Activated CD4-positive, alpha-beta memory T cell treated with anti-CD3 and anti-CD28 coated beads, Interleukin-2, amount 10 ng/mL, durations not matched to agents 7 days and 5 days (primary cell): Measurements from ENCODE around the gene EZR. TPM values are rescaled to one million over a fixed set of nuclear protein-coding genes. Genes with fewer than 3 reads are reported as not detected.

ENCODE experiments used
- CTCF ChIA-PET: fragments of 350-600 bp; sonication (Branson Sonifier 250); formaldehyde crosslinking; loops from one replicate; lab custom pipeline; 2021; ENCODE audit warnings: antibody characterized with exemption, inconsistent platforms; lab: Charles Lee
- POLR2A ChIA-PET: fragments of 350-600 bp; sonication (Branson Sonifier 250); formaldehyde crosslinking; loops from one replicate; lab custom pipeline; 2021; ENCODE audit warnings: antibody characterized with exemption; lab: Charles Lee
- DNase-seq: peaks from one replicate; pipeline ENCODE4 v3.0.0-alpha.2; 2020
- H3K27ac Mint-ChIP-seq: one replicate; pipeline ENCODE4 v1.8.0; 2021; ENCODE audit warnings: mild to moderate bottlenecking, mixed read lengths
- H3K27me3 Mint-ChIP-seq: one replicate; pipeline ENCODE4 v1.8.0; 2021; ENCODE audit warnings: mixed read lengths
- H3K36me3 Mint-ChIP-seq: one replicate; pipeline ENCODE4 v1.8.0; 2021; ENCODE audit warnings: low read depth, mixed read lengths
- H3K4me1 Mint-ChIP-seq: one replicate; pipeline ENCODE4 v1.8.0; 2021; ENCODE audit warnings: mixed read lengths
- H3K4me3 Mint-ChIP-seq: one replicate; pipeline ENCODE4 v1.8.0; 2021; ENCODE audit warnings: mild to moderate bottlenecking, mixed read lengths
- H3K9me3 Mint-ChIP-seq: one replicate; pipeline ENCODE4 v1.8.0; 2021; ENCODE audit warnings: mixed read lengths
- total RNA-seq, 2 experiments: library from RNA; stranded (reverse); gene quantifications; one replicate each; pipeline ENCODE4 v1.2.3, GENCODE V29; 2021

Gene EZR
- total RNA-seq, 2 experiments from 2014 or later: 225 to 228 TPM

GRCh38 chr6:158777510-158777909 lies 41.7 kb downstream of the EZR start:
- H3K27me3 Mint-ChIP-seq: no peaks in the 10 kb centered on the region
- H3K4me3 Mint-ChIP-seq: no peak overlapping the region
- peaks cover 90% of the 10 kb centered on the region for H3K36me3 Mint-ChIP-seq
- H3K9me3 Mint-ChIP-seq: no peaks in the 10 kb centered on the region
- peak overlapping the region; percentile 53 for H3K27ac Mint-ChIP-seq
- ChIA-PET CTCF (no interaction called here), POLR2A (interaction anchor here (0.9 kb wide), 1 partner anchor 13 kb away, joined by 3 read pairs; no protein-coding TSS in a partner anchor)
- H3K4me1 Mint-ChIP-seq: peaks cover 50% of the 10 kb centered on the region
- DNase-seq: no peak

- H3K27me3 Mint-ChIP-seq: no peaks in the 10 kb centered on the region
- DNase-seq: no peak
- ChIA-PET POLR2A (interaction anchor here (0.9 to 1.0 kb wide), 2 partner anchors 11 to 13 kb away, joined by 3 read pairs; no protein-coding TSS in a partner anchor), CTCF (no interaction called here)
- H3K36me3 Mint-ChIP-seq: peaks cover 90% of the 10 kb centered on the region
- no peak overlapping the region for H3K4me3 Mint-ChIP-seq
- H3K4me1 Mint-ChIP-seq: peaks cover 56% of the 10 kb centered on the region
- no peaks in the 10 kb centered on the region for H3K9me3 Mint-ChIP-seq
- no peak overlapping the region for H3K27ac Mint-ChIP-seq
These were observed 42.4 kb downstream of the EZR start for GRCh38 chr6:158776737-158777136.

GRCh38 chr6:158775832-158776231 lies 43.3 kb downstream of the EZR start:
- CTCF ChIA-PET: interaction anchor here (0.9 kb wide), 1 partner anchor 197 kb away, joined by 3 read pairs; no protein-coding TSS in a partner anchor
- Mint-ChIP-seq H3K27ac (no peak overlapping the region), H3K4me3 (no peak overlapping the region), H3K4me1 (peaks cover 62% of the 10 kb centered on the region), H3K9me3 (no peaks in the 10 kb centered on the region), H3K36me3 (peaks cover 90% of the 10 kb centered on the region), H3K27me3 (no peaks in the 10 kb centered on the region)
- POLR2A ChIA-PET: interaction anchor here (1.0 kb wide), 1 partner anchor 10 kb away, joined by 3 read pairs; no protein-coding TSS in a partner anchor
- DNase-seq: no peak

GRCh38 chr6:158774717-158775449 lies 44.3 kb downstream of the EZR start:
- Mint-ChIP-seq H3K4me3 (no peak overlapping the region), H3K9me3 (no peaks in the 10 kb centered on the region), H3K36me3 (peaks cover 92% of the 10 kb centered on the region), H3K27me3 (no peaks in the 10 kb centered on the region), H3K27ac (no peak overlapping the region), H3K4me1 (peaks cover 63% of the 10 kb centered on the region)
- CTCF ChIA-PET: interaction anchor here (0.6 to 1.6 kb wide), 4 partner anchors 14 to 198 kb away, joined by 3 to 4 read pairs (median 3); no protein-coding TSS in a partner anchor
- POLR2A ChIA-PET: interaction anchor here (1.2 kb wide), 1 partner anchor 14 kb away, joined by 5 read pairs; no protein-coding TSS in a partner anchor
- no peak for DNase-seq

GRCh38 chr6:158773581-158774449 lies 45.4 kb downstream of the EZR start:
- ChIA-PET CTCF (interaction anchor here (1.0 to 1.6 kb wide), 2 partner anchors 15 to 197 kb away, joined by 3 to 4 read pairs; no protein-coding TSS in a partner anchor), POLR2A (interaction anchor here (1.0 to 1.7 kb wide), 4 partner anchors 8 to 15 kb away, joined by 3 to 9 read pairs (median 4); no protein-coding TSS in a partner anchor)
- Mint-ChIP-seq H3K36me3 (peaks cover 96% of the 10 kb centered on the region), H3K27me3 (no peaks in the 10 kb centered on the region), H3K27ac (peak overlapping the region; percentile 62), H3K9me3 (no peaks in the 10 kb centered on the region), H3K4me1 (peaks cover 60% of the 10 kb centered on the region), H3K4me3 (no peak overlapping the region)
- no peak for DNase-seq

- DNase-seq: no peak
- Mint-ChIP-seq H3K27me3 (no peaks in the 10 kb centered on the region), H3K9me3 (no peaks in the 10 kb centered on the region), H3K27ac (peak overlapping the region; percentile 62), H3K36me3 (peaks cover 96% of the 10 kb centered on the region), H3K4me3 (no peak overlapping the region), H3K4me1 (peaks cover 57% of the 10 kb centered on the region)
- CTCF ChIA-PET: interaction anchor here (1.7 kb wide), 1 partner anchor 82 kb away, joined by 5 read pairs; no protein-coding TSS in a partner anchor
- POLR2A ChIA-PET: interaction anchor here (0.9 to 2.2 kb wide), 8 partner anchors 9 to 334 kb away, joined by 3 to 9 read pairs (median 4); partner anchors contain the start of gene EZR
These were observed 46.3 kb downstream of the EZR start for GRCh38 chr6:158772851-158773371.

GRCh38 chr6:158772172-158772571 lies 47.0 kb downstream of the EZR start:
- Mint-ChIP-seq H3K27me3 (no peaks in the 10 kb centered on the region), H3K4me1 (peaks cover 52% of the 10 kb centered on the region), H3K36me3 (peaks cover 96% of the 10 kb centered on the region), H3K9me3 (no peaks in the 10 kb centered on the region), H3K27ac (peak overlapping the region; percentile 62), H3K4me3 (no peak overlapping the region)
- ChIA-PET POLR2A (interaction anchor here (0.9 to 2.2 kb wide), 8 partner anchors 11 to 335 kb away, joined by 3 to 9 read pairs (median 4); partner anchors contain the start of gene EZR), CTCF (interaction anchor here (0.9 to 1.7 kb wide), 4 partner anchors 68 to 338 kb away, joined by 3 to 5 read pairs (median 4); no protein-coding TSS in a partner anchor)
- no peak for DNase-seq

GRCh38 chr6:158771399-158772152 lies 47.6 kb downstream of the EZR start:
- ChIA-PET CTCF (interaction anchor here (0.6 to 1.7 kb wide), 7 partner anchors 67 to 338 kb away, joined by 3 to 5 read pairs (median 4); no protein-coding TSS in a partner anchor), POLR2A (interaction anchor here (1.2 to 2.2 kb wide), 5 partner anchors 18 to 335 kb away, joined by 3 to 9 read pairs (median 5); no protein-coding TSS in a partner anchor)
- Mint-ChIP-seq H3K4me3 (no peak overlapping the region), H3K27ac (peak overlapping the region; percentile 62), H3K27me3 (no peaks in the 10 kb centered on the region), H3K36me3 (peaks cover 96% of the 10 kb centered on the region), H3K9me3 (no peaks in the 10 kb centered on the region), H3K4me1 (peaks cover 46% of the 10 kb centered on the region)
- no peak for DNase-seq

- Mint-ChIP-seq H3K27ac (peak overlapping the region; percentile 33), H3K27me3 (no peaks in the 10 kb centered on the region), H3K36me3 (peaks cover 94% of the 10 kb centered on the region), H3K9me3 (no peaks in the 10 kb centered on the region), H3K4me3 (no peak overlapping the region), H3K4me1 (peaks cover 46% of the 10 kb centered on the region)
- ChIA-PET POLR2A (interaction anchor here (2.2 kb wide), 1 partner anchor 52 kb away, joined by 7 read pairs; no protein-coding TSS in a partner anchor), CTCF (interaction anchor here (0.8 to 1.4 kb wide), 3 partner anchors 66 to 209 kb away, joined by 3 to 4 read pairs (median 3); no protein-coding TSS in a partner anchor)
- DNase-seq: no peak
These were observed 48.4 kb downstream of the EZR start for GRCh38 chr6:158770533-158771330.

- Mint-ChIP-seq H3K27ac (peak overlapping the region; percentile 3), H3K4me3 (no peak overlapping the region), H3K36me3 (peaks cover 93% of the 10 kb centered on the region), H3K27me3 (no peaks in the 10 kb centered on the region), H3K9me3 (no peaks in the 10 kb centered on the region), H3K4me1 (peaks cover 42% of the 10 kb centered on the region)
- DNase-seq: no peak
- CTCF ChIA-PET: interaction anchor here (2.8 kb wide), 1 partner anchor 203 kb away, joined by 7 read pairs; no protein-coding TSS in a partner anchor
- POLR2A ChIA-PET: interaction anchor here (1.1 kb wide), 1 partner anchor 9 kb away, joined by 3 read pairs; no protein-coding TSS in a partner anchor
These were observed 49.3 kb downstream of the EZR start for GRCh38 chr6:158769771-158770432.
